ENCODE measurements around the gene CAPN13. TPM values are rescaled to one million over a fixed set of nuclear protein-coding genes. Genes with fewer than 3 reads are reported as not detected.

Gene CAPN13
- total and polyA plus RNA-seq, 2 of the 4 experiments (the other 2 are of a cell fraction) = not detected

GRCh38 chr2:30675758-30676157 lies 131.5 kb downstream of the CAPN13 start:
- in situ Hi-C loops (cut with MboI; ENCODE audit: low sequenced_read_pairs) = no loop called here
- no peak overlapping the region for H2AK5ac ChIP-seq (ENCODE audit: low read depth, low read length)
- peaks cover 1% of the 10 kb centered on the region; the same call in 1 of the 2 replicates for H3K9me3 ChIP-seq (ENCODE audit: control insufficient read depth, insufficient read depth, low read length)
- no peak overlapping the region for H4K8ac ChIP-seq (ENCODE audit: low read depth in 2 of 2, low read length in 2 of 2)
- no peak overlapping the region for H3K23ac ChIP-seq (ENCODE audit: low read depth, low read length)
- H2AK9ac ChIP-seq (replicated peaks; ENCODE audit: low read depth, low read length, poor library complexity) = no peak overlapping the region
- no peak overlapping the region for H3K4ac ChIP-seq (ENCODE audit: low read depth, low read length)
- intact Hi-C loops (cut with micrococcal nuclease) = no loop called here
- ATAC-seq (ENCODE audit: low read depth) (no peak), DNase-seq (no peak)
- TF ChIP-seq FOS (IDR thresholded peaks at IDR 0.05; ENCODE audit: low read depth, low read length) (no peak), ELK1 (IDR thresholded peaks at IDR 0.05; ENCODE audit: borderline replicate concordance, low read depth, low read length) (no peak), MXI1 (IDR thresholded peaks at IDR 0.05; ENCODE audit: borderline replicate concordance, low read depth, low read length) (no peak), MAFK (IDR thresholded peaks at IDR 0.05; ENCODE audit: low read depth, low read length) (no peak), MAZ (IDR thresholded peaks at IDR 0.05; ENCODE audit: borderline replicate concordance, low read depth, low read length) (no peak), RCOR1 (IDR thresholded peaks at IDR 0.05; ENCODE audit: insufficient replicate concordance, low read length) (no peak), CHD1 (IDR thresholded peaks at IDR 0.05; ENCODE audit: low read depth, low read length) (no peak), SMC3 (IDR thresholded peaks at IDR 0.05; ENCODE audit: low read depth, low read length) (no peak), BHLHE40 (IDR thresholded peaks at IDR 0.05; ENCODE audit: low read depth, low read length) (no peak), CTCF (conservative IDR thresholded peaks at IDR 0.05; ENCODE audit: low read depth, low read length) (no peak), POLR2A (IDR thresholded peaks at IDR 0.05; ENCODE audit: low read depth, low read length) (no peak), USF2 (IDR thresholded peaks at IDR 0.05; ENCODE audit: low read depth, low read length) (no peak), NFE2L2 (IDR thresholded peaks at IDR 0.05; ENCODE audit: low read depth, low read length) (no peak), RAD21 (IDR thresholded peaks at IDR 0.05; ENCODE audit: low read length) (no peak), RFX5 (IDR thresholded peaks at IDR 0.05; ENCODE audit: low read depth, low read length) (no peak), CEBPB (IDR thresholded peaks at IDR 0.05; ENCODE audit: low read depth, low read length) (no peak)
- CTCF ChIA-PET = interaction anchor here (0.7 to 1.5 kb wide), 2 partner anchors 10 to 511 kb away, joined by 3 to 4 read pairs; no protein-coding TSS in a partner anchor
- H2BK5ac ChIP-seq (ENCODE audit: low read depth, low read length, poor library complexity, severe bottlenecking) = no peak overlapping the region
- H3K36me3 ChIP-seq (ENCODE audit: control insufficient read depth, insufficient read depth, low read length) = no peaks in the 10 kb centered on the region
- peaks cover 3% of the 10 kb centered on the region; the same call in 1 of the 2 replicates for H3K9me1 ChIP-seq (ENCODE audit: insufficient read depth, low read length)
- H3K56ac ChIP-seq (ENCODE audit: extremely low read depth, insufficient read depth, low read length) = no peak overlapping the region
- no peak overlapping the region for H3K27ac ChIP-seq (ENCODE audit: insufficient read depth, low read length)
- H3K4me3 ChIP-seq (ENCODE audit: insufficient read depth, low read depth, low read length) = no peak overlapping the region
- H3K79me1 ChIP-seq (ENCODE audit: low read depth in 1 of 2, low read length in 2 of 2) = no peaks in the 10 kb centered on the region
- H2BK20ac ChIP-seq (ENCODE audit: low read depth, low read length) = no peak overlapping the region
- H2AFZ ChIP-seq (replicated peaks; ENCODE audit: low read length, poor library complexity) = no peak overlapping the region
- no peak overlapping the region for H4K91ac ChIP-seq (ENCODE audit: insufficient read depth, low read depth, low read length)
- H3K27me3 ChIP-seq (ENCODE audit: control insufficient read depth, insufficient read depth, low read length) = no peaks in the 10 kb centered on the region
- H3K14ac ChIP-seq (replicated peaks; ENCODE audit: low read depth, low read length) = 0 out of 2 replicates have a peak overlapping the region, but pooled peaks have one; percentile 9
- dilution Hi-C loops (cut with HindIII; ENCODE audit: low sequenced_read_pairs, unreplicated experiment) = no loop called here
- BruUV-seq (replicated peaks) = no TSS peak
- H3K18ac ChIP-seq (ENCODE audit: low read depth, low read length) = no peak overlapping the region
- no peak overlapping the region for H2BK15ac ChIP-seq (ENCODE audit: low read depth, low read length)
- no peaks in the 10 kb centered on the region for H4K20me1 ChIP-seq (ENCODE audit: insufficient read depth, low read length)
- no peak overlapping the region for H3K9ac ChIP-seq (ENCODE audit: low read depth, low read length)
- H3K4me2 ChIP-seq (ENCODE audit: low read depth, low read length) = no peak overlapping the region
- POLR2A ChIA-PET (ENCODE audit: unreplicated experiment) = no interaction called here
- no peak overlapping the region for H4K5ac ChIP-seq (ENCODE audit: low read depth, low read length)
- no peaks in the 10 kb centered on the region for H3K4me1 ChIP-seq (ENCODE audit: control insufficient read depth, insufficient read depth, low read length)
- H2BK120ac ChIP-seq (ENCODE audit: low read depth, low read length) = no peak overlapping the region
- no CpG with 5 or more reads among the region's 2 CpGs for WGBS, 2 experiments (ENCODE audit: extremely low coverage in 2 of 2, insufficient read length in 1 of 2)
